Spleen (tissue), 11 donors: ENCODE measurements around the gene CLIP1. TPM values are rescaled to one million over a fixed set of nuclear protein-coding genes. Genes with fewer than 3 reads are reported as not detected.

Experiments
- DNase-seq: peaks from one replicate; pipeline ENCODE4 v3.0.0-alpha.2; 2020
- H3K27ac ChIP-seq, 8 donors: fragments of 200-600 bp; sonication (generic) in 7 of 8; 1 replicate in 4 of 8; 2 replicates in 4 of 8; pipeline versions ENCODE4 v1.5.0 to v1.8.0; 2016 to 2021; ENCODE audit warnings: inconsistent platforms in 4 of 8, mild to moderate bottlenecking in 4 of 8, moderate library complexity in 1 of 8
- H3K27me3 ChIP-seq, 7 donors: fragments of 200-600 bp; sonication (generic) in 6 of 7; replicated peaks in 1 of 7; 1 replicate in 4 of 7; 2 replicates in 3 of 7; pipeline versions ENCODE4 v1.5.0 to v1.8.0; 2016 to 2021; ENCODE audit warnings: inconsistent platforms in 3 of 7, mild to moderate bottlenecking in 1 of 7
- H3K36me3 ChIP-seq, 6 donors: fragments of 200-600 bp; sonication (generic) in 5 of 6; 1 replicate in 4 of 6; 2 replicates in 2 of 6; pipeline versions ENCODE4 v1.5.0 to v1.8.0; 2016 to 2021; ENCODE audit warnings: inconsistent platforms in 2 of 6
- H3K4me1 ChIP-seq, 6 donors: fragments of 200-600 bp; sonication (generic) in 5 of 6; 1 replicate in 3 of 6; 2 replicates in 3 of 6; pipeline versions ENCODE4 v1.5.0 to v1.8.0; 2016 to 2021; ENCODE audit warnings: inconsistent platforms in 3 of 6
- H3K4me3 ChIP-seq, 8 donors: fragments of 200-600 bp; sonication (generic) in 7 of 8; 1 replicate in 4 of 8; 2 replicates in 4 of 8; pipeline versions ENCODE4 v1.5.0 to v1.8.0; 2016 to 2021; ENCODE audit warnings: inconsistent platforms in 4 of 8, mild to moderate bottlenecking in 4 of 8, moderate library complexity in 2 of 8
- H3K9me3 ChIP-seq, 8 donors: fragments of 200-600 bp; sonication (generic) in 7 of 8; 1 replicate in 4 of 8; 2 replicates in 4 of 8; pipeline versions ENCODE4 v1.5.0 to v1.8.0; 2016 to 2021; ENCODE audit warnings: inconsistent platforms in 4 of 8
- POLR2A ChIP-seq, 3 donors: fragments of 450-650 bp; IDR thresholded peaks; one replicate each; pipeline ENCODE4 v1.5.1; 2017; ENCODE audit warnings: antibody characterized with exemption in 3 of 3, mild to moderate bottlenecking in 1 of 3
- POLR2AphosphoS5 ChIP-seq, 3 donors: sonication (generic); formaldehyde crosslinking; IDR thresholded peaks; one replicate each; pipeline ENCODE4 v1.5.1; 2017; ENCODE audit warnings: antibody characterized with exemption in 3 of 3
- WGBS, 5 donors: extraction: QIAGEN DNeasy Blood & Tissue Kit in 3 of 5; methylation state at CpG; one replicate each; pipeline versions ENCODE4 v1.1.5 to v1.1.7; 2013 to 2018; 5-methylcytosine and 5-hydroxymethylcytosine counted together
- intact Hi-C: fragments of 100-400 bp; cut with DNase I; formaldehyde crosslinking; loops from one replicate; pipeline ENCODE4 v1.15.0; 2023; ENCODE audit warnings: low total_unique reads
- polyA plus RNA-seq, 3 donors: library from polyadenylated mRNA; stranded (reverse); fragments of 200-250 nt; gene quantifications; one replicate each; pipeline ENCODE4 v1.2.1, GENCODE V29; 2013
- total RNA-seq, 7 donors: library from RNA; depleted of rRNA in 3 of 7; stranded (reverse); fragments of >200 nt in 3 of 7; fragmentation: NEBNext Ultra II Directional in 4 of 7; extraction: Animal tissue kit (Norgen Biotek cat#: 25700) in 4 of 7; gene quantifications; one replicate each; pipeline versions ENCODE4 v1.1.0 to v1.2.1, GENCODE V29; 2016 to 2021
- TF ChIP-seq, protein P1 (sequence below), 11 experiments: fragments of 200-600 bp in 7 of 11; fragments of 450-650 bp in 4 of 11; sonication (generic) in 4 of 11; IDR thresholded peaks in 8 of 11; conservative IDR thresholded peaks in 3 of 11; 1 replicate in 7 of 11; 2 replicates in 4 of 11; pipeline versions ENCODE4 v1.4.0 to v1.8.0; 2016 to 2021; ENCODE audit warnings: antibody characterized with exemption in 11 of 11, inconsistent platforms in 4 of 11, mild to moderate bottlenecking in 1 of 11
- donor health status: healthy with polysubstance abuse.
- donor health status: DM: no; HTN: no; CAD: no; lungs with moderate emphysema.
- donor health status: DM: no; HTN: no; CAD: no.
- donor health status: Bipolar disorder and iron deficiency.
- donor health status: healthy.
- donor health status: DM: no; HTN: no; CAD: no.
- donor health status: DM: yes; HTN: yes; CAD: no.

The CLIP1 gene
- total and polyA plus RNA-seq, 10 donors, result 7.8 to 80.2 (median 57.2) TPM

DNA sequence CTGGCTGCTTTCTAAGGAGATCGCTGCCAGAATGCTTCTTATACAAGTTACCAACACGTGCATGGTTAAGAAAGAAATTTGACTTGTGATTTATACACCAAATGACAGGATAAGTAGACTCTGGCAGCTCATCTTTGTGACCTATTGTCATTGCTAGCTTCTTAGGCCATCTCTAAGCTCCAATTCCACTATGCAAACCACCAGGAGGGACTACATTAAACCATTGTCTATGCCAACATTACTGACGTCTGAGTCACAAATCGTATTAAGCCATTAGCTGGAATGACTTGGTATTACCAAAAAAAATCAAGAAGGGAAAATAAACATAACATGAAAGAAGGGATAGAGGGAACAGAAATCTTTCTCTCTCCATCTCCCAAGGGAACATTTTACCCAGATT is 140.4 kb downstream of the CLIP1 start:
- DNase-seq, result no peak
- Histone ChIP-seq H3K27ac (no peak overlapping the region), H3K27me3 (no peaks in the 10 kb centered on the region), H3K4me3 (no peak overlapping the region), H3K4me1 (no peaks in the 10 kb centered on the region), H3K36me3 (peaks cover 0 to 94% (median 33%) of the 10 kb centered on the region in 6 donors), H3K9me3 (no peaks in the 10 kb centered on the region)
- 85 to 96% (median 92%) methylated on average over 4 of the region's 4 CpGs for WGBS, 5 donors
- TF ChIP-seq, protein P1, sequence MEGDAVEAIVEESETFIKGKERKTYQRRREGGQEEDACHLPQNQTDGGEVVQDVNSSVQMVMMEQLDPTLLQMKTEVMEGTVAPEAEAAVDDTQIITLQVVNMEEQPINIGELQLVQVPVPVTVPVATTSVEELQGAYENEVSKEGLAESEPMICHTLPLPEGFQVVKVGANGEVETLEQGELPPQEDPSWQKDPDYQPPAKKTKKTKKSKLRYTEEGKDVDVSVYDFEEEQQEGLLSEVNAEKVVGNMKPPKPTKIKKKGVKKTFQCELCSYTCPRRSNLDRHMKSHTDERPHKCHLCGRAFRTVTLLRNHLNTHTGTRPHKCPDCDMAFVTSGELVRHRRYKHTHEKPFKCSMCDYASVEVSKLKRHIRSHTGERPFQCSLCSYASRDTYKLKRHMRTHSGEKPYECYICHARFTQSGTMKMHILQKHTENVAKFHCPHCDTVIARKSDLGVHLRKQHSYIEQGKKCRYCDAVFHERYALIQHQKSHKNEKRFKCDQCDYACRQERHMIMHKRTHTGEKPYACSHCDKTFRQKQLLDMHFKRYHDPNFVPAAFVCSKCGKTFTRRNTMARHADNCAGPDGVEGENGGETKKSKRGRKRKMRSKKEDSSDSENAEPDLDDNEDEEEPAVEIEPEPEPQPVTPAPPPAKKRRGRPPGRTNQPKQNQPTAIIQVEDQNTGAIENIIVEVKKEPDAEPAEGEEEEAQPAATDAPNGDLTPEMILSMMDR (IDR thresholded peaks at IDR 0.05 in 8 of 11, conservative IDR thresholded peaks at IDR 0.05 in 3 of 11), result no peak
- no peak for TF ChIP-seq POLR2A (IDR thresholded peaks at IDR 0.05)
- TF ChIP-seq POLR2AphosphoS5 (IDR thresholded peaks at IDR 0.05), result no peak
- intact Hi-C loops, result no loop called here

DNA sequence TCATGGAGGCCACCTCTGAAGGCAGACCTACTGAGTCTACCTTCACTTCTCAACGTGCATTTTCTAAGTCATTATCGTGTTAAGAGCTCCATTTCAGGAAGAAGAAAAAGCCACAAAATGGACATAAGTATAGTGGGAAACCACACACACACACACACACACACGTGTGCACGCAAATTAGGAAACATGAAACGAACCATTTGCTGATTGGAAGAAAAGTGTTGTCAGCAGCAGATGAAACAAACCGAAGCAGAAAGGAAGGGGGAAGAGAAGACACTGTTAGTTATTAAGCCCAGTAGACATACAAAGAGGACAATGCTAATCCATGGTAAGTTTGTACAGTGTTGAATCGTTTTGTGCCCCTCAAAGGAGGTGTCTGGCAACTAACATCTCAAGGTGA is 146.2 kb downstream of the CLIP1 start:
- Histone ChIP-seq H3K36me3 (peaks cover 0 to 96% (median 49%) of the 10 kb centered on the region in 6 donors), H3K9me3 (no peaks in the 10 kb centered on the region), H3K4me3 (no peak overlapping the region), H3K27me3 (no peaks in the 10 kb centered on the region), H3K4me1 (no peaks in the 10 kb centered on the region), H3K27ac (no peak overlapping the region)
- intact Hi-C loops, result no loop called here
- DNase-seq, result no peak
- TF ChIP-seq POLR2A (IDR thresholded peaks at IDR 0.05) (no peak), POLR2AphosphoS5 (IDR thresholded peaks at IDR 0.05) (no peak)
- TF ChIP-seq, protein P1 (IDR thresholded peaks at IDR 0.05 in 8 of 11, conservative IDR thresholded peaks at IDR 0.05 in 3 of 11), result no peak
- WGBS, 5 donors, result 43 to 66% (median 60%) methylated on average over 7 of the region's 7 CpGs

DNA sequence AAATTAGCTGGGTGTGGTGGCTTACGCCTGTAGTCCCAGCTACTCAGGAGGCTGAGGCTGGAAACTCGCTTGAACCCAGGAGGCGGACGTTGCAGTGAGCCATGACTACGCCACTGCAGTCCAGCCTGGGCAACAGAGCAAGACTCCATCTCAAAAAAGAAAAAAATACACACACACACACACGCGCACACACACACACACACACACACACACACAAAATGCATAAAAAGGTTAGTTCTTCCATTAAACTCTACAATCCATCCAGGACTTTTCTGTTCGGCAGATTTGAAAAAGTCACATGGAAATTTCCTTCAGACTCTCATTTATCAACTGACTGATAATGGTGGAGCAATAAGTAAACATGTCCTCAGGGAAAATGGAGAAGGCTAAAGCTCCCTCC is 147.0 kb downstream of the CLIP1 start:
- DNase-seq, result no peak
- H3K27me3 ChIP-seq, result no peaks in the 10 kb centered on the region
- H3K4me1 ChIP-seq, result no peaks in the 10 kb centered on the region
- H3K36me3 ChIP-seq, result peaks cover 0 to 96% (median 45%) of the 10 kb centered on the region in 6 donors
- intact Hi-C loops, result no loop called here
- no peak overlapping the region for H3K4me3 ChIP-seq
- 77 to 97% (median 82%) methylated on average over 8 of the region's 8 CpGs for WGBS, 5 donors
- no peaks in the 10 kb centered on the region for H3K9me3 ChIP-seq
- H3K27ac ChIP-seq, result no peak overlapping the region
- TF ChIP-seq POLR2AphosphoS5 (IDR thresholded peaks at IDR 0.05) (no peak), POLR2A (IDR thresholded peaks at IDR 0.05) (no peak)
- TF ChIP-seq, protein P1 (IDR thresholded peaks at IDR 0.05 in 8 of 11, conservative IDR thresholded peaks at IDR 0.05 in 3 of 11), result no peak

DNA sequence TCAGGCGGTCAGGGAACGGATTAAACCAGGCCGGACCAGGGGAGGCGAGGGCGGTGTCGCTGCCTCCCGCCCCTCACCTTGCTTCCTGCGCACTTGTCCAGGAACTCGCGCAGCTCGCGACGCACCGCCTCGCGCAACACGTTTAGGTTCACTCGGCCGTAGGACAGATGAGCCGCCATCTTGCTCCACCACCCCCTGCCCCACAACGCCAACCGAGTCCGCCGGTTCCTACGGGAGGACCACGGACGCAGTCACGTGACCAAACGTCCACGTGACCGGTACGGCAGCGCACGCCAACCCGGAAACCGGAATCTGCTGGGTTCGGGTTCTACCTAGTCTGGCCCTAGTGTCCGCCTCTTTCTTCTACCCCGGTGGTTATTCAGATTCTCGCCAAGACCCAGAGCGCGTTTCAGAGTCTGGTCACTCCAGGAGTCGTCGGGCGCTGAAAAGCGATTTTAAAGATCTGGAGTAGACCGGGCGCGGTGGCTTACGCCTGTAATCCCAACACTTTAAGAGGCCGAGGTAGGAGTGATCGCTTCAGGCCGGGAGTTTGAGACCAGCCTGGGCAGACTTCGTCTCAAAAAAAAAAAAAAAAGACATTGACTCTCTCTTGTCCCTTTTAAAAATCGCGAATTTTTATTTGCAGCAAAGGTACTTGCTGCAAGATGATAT is 156.1 kb downstream of the CLIP1 start, which contains the start of gene VPS33A:
Gene VPS33A, minus strand, starts transcription at position 265 of the 672 bp plus-strand sequence. Its CDS starts 86 bp downstream, at position 179.
- TF ChIP-seq POLR2AphosphoS5 (IDR thresholded peaks at IDR 0.05), result peak; percentile 97
- TF ChIP-seq, protein P1 (IDR thresholded peaks at IDR 0.05 in 8 of 11, conservative IDR thresholded peaks at IDR 0.05 in 3 of 11), result peak in 1 of 11 experiments; percentile 10
- TF ChIP-seq POLR2A (IDR thresholded peaks at IDR 0.05), result peak in 1 of 3 donors; percentile 35
- 0% methylated on average over 49 to 56 of the region's 56 CpGs for WGBS, 5 donors
- peaks cover 11 to 39% (median 30%) of the 10 kb centered on the region in 6 donors for H3K4me1 ChIP-seq
- H3K27me3 ChIP-seq, result no peaks in the 10 kb centered on the region
- peak within 1 kb of the TSS; percentile 69 to 99 (median 94) for H3K4me3 ChIP-seq
- peak; percentile 98 for DNase-seq
- H3K9me3 ChIP-seq, result no peaks in the 10 kb centered on the region
- peaks cover 0 to 50% (median 23%) of the 10 kb centered on the region in 6 donors for H3K36me3 ChIP-seq
- intact Hi-C loops, result no loop called here
- peak within 1 kb of the TSS; percentile 86 to 97 (median 96) for H3K27ac ChIP-seq
